Measurements from ENCODE around the gene STX17.
"Not testable (repeated sequence)": the region's sequence is repeated elsewhere in the genome, so short reads cannot be mapped to it uniquely, and the experiment has no call there.

The STX17 gene

DNA sequence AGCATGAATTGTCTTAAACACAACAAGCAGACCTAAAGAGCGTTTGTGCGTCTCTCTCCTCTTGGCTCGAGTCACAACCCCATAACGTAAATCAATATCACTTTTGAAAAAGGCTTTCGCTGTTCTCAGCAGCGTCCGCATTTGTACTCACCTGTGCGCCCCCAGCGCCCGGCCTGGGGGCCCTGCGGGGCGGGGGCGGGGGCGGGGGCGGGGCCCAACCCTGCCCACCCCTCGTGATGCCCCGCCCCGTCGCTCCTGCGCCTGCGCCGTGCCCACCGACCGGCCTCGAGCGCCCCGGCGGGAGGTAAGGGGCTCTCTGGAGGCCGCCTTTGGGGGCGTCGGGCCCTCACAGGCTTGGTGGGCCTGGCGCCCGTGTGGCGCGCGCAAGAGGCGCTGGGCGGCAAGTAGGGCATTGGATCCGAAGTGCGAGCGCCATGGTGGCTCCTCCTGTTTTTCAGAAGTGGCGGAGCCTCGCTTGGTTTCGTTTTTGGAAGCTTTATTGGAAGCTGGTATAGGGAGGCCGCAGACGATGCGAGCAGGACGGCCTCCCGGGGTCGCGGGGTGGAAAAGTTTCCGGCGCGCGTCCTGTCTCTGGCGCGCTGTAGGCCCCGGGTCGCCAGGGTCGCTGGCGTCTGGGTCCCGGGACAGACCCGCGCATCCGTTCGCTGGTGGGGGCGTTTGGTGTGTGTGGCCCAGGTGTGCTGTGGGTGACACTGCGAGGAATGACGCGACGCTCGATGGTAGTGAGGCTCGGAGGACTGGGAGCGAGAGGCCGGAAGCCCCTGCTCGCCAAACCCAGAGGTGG, at the start of gene STX17:
Gene STX17, plus strand, starts transcription at position 252 of the 805 bp plus-strand sequence. CDS start 8,586 bp downstream, outside the sequence.
- DNase-seq = peak; percentile 80

DNA sequence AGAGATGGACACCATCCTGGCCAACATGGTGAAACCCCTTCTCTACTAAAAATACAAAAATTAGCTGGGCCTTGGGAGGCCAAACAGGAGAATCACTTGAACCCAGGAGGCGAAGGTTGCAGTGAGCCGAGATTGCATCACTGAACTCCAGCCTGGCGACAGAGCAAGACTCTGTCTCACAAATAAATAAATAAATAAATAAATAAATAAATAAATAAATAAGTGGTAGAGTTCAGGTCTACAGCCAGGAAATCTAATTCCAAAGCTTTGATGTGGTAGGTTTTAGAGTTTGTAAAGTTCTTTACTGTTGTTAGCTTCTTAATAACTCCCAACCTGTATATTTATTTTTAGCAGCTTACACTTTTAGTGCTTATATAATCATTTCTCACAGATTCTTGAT, 48.9 kb upstream of the STX17 start:
- DNase-seq = not testable (repeated sequence)

GRCh38 chr9:99858087-99858486, 48.4 kb upstream of the STX17 start:
- no peak for DNase-seq

DNA sequence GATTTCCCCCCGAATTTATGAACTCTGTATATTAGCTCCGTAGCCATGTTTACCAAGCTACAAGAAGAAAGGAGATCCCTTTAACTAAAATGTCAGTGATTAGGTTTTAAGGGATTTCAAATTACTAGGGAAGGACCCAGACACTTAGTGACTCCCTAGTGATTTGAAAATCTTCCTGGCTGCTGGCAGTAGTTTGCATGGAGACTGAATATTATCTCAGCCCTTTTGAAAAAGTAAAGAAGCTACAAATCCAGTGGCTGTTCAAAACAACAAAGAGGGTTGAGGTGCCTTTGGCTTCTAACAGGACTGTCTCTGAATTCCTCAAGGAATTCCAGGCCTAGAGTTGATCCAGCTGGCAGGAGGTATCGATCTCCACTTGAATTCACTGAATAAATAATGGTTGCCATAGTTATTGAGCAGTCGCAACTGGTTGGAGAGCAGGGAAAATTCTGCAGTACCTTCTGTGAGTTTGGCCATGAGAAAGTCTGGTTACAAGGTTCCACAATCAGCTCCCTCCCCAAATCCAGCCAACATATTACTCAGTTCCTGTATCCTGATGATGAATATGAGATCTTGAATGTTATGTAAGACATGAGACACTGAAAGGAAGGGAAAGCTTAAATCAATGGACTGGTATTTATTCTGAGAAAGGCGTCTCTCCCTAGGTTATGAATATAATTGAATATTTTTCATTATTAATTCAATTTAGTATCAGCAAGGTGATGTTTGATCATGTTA, 47.0 kb upstream of the STX17 start:
- no peak for DNase-seq

DNA sequence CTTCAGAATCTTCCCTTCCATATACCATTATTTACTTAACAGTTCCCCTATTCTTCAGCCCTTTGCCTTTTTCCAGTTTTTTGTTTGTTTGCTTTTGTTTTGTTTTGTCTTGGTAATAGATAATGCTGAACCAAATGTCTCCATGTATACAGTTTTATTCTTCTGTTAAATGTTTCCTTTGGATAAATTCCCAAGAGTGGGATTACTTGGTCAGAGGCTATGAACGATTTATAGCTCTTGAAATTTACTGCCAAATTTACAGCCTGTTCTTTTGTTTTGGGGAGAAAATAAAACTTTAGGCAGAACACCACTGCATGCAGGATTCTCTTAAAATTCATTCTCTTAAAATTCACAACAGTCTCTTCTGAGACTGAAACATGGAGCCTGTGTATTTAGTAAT, 46.2 kb upstream of the STX17 start:
- no peak for DNase-seq

GRCh38 chr9:99863955-99864354, 42.5 kb upstream of the STX17 start:
- no peak for DNase-seq

- no peak for DNase-seq
Measured at GRCh38 chr9:99866398-99866797, 40.1 kb upstream of the STX17 start.

GRCh38 chr9:99867536-99867935, 38.9 kb upstream of the STX17 start:
- no peak for DNase-seq

DNA sequence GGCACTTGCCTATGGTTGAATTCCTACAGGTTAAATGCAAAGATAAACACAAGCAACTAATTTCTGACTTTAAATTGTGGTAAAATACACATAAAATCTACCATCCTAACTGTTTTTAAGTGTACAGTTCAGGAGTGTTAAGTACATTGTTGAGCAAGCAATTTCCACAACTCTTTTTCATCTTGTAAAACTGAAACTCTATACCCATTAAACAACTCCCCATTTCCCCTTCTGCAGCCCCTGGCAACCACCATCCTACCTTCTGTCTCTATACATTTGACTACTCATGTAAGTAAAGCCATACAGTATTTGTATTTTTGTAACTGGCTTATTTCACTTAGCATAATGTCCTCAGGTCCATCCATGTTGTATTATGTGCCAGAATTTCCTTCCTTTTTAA, 38.5 kb upstream of the STX17 start:
- no peak for DNase-seq

DNA sequence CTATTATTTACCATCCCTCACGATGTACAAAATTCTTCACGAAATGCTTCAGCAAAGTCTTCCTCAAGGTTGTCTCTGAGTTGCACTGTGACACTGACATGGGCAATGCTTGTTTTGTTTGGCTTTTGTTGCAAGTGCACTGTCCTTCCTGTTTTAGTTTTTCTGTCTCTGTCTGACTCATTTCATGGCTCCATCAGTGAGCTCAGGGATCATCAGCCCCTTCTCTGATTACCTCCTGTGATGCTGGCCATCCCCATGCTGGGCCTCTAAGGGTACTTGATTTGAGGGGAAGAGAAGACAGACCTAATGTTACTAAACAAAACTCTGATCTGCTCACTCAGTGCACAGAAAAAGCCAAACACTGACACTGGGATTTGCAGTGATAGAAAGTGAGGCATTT, 37.6 kb upstream of the STX17 start:
- no peak for DNase-seq

- no peak for DNase-seq
Measured at GRCh38 chr9:99870126-99870525, 36.3 kb upstream of the STX17 start.

DNA sequence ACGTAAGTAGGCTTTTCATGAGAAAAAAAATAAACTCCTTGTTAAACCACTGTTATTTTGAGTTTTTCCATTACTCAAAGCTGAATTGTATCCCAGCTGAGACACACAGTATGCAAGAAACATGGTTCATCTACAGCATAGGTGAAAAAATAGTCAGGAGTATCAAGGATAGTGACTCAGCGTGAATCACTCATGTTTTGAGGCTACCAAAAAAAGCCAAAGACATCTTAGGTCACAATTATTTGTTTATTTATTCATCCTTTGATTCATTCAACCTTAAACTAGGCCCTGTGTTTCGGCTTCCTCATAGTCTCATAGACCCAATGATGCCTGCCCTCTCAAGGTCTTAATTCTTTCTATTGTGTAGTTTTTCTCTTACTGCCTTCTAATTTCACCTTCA, 32.9 kb upstream of the STX17 start:
- no peak for DNase-seq

DNA sequence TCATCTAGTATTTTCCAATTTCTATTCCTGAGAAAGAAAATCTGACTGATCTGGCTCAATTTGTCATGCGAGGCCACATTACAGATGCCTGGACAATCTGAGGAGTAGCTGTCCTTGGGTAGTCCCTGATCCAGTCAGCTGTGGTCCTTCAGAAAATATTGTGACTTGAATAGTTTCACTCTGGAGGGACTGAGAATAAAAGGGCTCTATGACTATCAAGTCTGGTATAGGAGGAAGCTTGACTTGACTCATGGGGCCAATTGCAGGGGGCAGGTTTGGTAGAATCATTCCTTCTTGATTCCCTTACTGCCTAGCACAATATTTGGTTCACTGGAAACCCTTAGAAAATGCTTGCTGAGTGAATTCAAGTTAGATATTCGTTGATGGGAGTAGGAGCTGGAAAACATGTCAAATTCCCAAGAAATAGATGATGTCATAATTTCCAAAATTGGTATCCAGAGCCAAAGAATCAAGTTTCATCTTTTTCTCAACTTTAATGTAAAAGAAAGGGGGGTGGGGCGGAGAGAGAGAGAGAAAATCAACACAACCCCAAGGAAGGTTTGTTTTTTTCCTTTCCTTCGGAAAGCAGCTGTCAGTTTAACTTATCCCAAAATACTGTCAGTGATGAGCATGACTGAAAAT, 32.4 kb upstream of the STX17 start:
- DNase-seq = no peak

GRCh38 chr9:99876190-99876589, 30.3 kb upstream of the STX17 start:
- DNase-seq = no peak

DNA sequence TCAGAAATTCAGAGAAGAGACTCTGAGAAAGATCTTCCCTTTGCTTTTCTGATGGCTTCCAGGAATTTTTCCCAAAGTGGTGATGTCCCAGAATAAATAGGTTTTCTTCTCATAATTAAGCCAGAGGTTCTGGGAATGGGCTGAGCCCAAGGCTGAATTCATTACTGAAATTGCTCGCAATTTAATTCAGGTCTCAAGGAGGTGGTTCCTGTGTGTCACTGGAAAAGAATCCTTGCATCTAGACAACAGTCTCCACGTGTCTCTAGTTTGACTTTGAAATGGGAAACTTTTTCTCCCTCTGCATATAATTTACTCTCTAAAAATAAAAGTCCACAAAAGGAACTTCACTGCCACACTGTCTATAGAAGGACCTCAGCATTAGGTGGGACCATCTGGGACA, 27.8 kb upstream of the STX17 start:
- no peak for DNase-seq

- DNase-seq = no peak
Measured at GRCh38 chr9:99881769-99882168, 24.7 kb upstream of the STX17 start.

DNA sequence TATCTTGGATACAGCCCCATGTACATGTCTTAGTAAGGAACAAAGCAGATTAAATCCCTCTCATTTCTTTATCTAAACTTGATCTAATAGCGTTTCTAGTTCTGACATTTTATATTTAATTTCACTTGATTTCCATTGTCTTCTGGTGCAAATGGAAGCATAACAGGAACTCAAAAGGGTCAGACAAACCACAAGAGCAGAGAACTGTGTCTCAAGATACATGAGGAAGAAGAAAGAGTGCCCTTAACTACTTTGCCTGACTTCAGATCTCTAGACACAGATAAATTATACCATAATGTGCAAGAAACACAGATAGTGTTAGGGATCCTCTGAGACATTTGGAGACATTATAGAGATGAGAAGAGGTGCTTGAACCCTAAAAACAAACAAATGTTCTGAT, 20.7 kb upstream of the STX17 start:
- DNase-seq = no peak

GRCh38 chr9:99889120-99889519, 17.3 kb upstream of the STX17 start:
- DNase-seq = no peak

DNA sequence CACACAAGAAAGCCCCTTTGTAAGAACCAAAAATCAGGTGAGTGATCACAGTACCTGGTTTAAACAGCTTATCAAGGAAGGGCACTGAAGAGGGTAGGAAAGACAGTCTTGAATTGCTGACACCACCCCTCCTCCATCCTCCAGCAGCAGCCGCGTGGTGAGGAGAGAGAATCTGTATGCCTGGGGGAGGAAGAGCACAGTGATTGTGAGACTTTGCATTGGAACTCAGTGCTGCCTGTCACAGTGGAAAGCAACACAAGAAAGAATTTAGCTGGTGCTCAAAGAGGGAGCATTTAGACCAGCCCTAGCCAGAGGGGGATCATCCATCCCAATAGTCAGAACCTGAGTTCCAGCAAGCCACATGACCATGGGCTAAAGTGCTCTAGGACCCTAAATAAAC, 11.6 kb upstream of the STX17 start:
- DNase-seq = no peak

DNA sequence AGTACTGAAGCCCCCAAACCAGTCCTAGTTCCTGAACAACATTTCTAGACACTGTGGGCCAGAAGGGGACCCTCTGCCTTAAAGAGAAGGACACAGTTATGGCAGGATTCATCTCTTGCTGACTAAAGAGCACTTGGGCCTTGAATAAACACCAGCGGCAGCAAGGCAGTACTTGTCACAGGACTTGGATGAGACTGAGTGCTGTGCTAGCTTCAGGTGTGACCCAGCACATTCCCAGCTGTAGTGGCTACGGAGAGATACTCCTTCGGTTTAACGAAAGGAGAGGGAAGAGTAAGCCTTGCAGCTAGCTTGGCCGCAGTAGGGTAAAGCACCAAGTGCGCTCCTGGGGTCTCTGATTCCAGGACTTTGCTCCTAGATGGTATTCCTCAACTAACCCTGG, 10.9 kb upstream of the STX17 start:
- DNase-seq = no peak

- DNase-seq = no peak
Measured at GRCh38 chr9:99896119-99896518, 10.3 kb upstream of the STX17 start.

GRCh38 chr9:99903393-99903792, 3.1 kb upstream of the STX17 start:
- no peak for DNase-seq

DNA sequence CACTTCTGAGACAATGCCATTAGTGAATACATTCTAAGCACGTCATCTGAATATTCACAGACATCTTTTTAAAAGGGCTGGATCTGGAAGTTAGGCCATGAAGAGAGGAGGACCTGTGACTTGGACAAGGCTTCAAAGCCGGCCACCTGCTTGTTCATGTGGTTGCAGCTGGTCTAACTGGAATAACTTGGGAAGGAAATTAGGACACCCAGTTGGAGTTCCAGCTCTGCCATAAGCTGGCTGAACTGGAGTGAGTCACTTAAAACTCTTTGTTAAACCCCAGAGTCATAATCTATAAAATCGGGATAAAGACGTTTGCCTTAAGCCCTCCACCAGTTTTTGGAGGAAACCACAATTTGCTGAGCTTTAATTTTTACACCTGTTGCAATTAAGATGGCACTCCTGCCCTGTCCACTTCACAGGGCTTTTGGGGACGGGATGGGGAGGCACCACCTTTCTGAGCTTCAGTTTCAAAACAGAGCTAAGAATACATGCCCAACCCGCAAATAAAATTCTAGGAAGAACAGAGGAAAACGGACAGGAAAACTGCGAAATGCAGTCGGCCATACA, 536 bp upstream of the STX17 start:
- DNase-seq = no peak

DNA sequence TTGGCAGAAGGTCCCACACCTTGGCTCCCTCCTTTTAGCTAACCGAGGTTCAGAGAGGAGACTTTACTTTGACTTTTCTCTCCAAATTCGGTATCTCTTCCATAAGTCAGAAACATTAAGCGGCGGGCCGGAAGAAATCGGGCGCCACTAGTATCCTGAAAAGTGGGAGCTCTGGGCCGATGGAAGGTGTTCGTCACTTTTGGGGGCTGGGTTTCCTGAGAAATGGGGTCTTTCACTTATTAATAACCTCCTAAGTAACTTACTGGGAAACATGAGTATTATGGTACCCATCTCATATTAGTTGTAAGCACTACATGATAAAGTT, 716 bp downstream of the STX17 start:
- DNase-seq = no peak

Measured in hematopoietic multipotent progenitor cell treated with erythropoietin and hydrocortisone succinate and interleukin-3 and kit ligand, for 8 days (in vitro differentiated cells).